HepG2 (cell line): ENCODE data around the gene FJX1. TPM values are rescaled to one million over a fixed set of nuclear protein-coding genes. Genes with fewer than 3 reads are reported as not detected.

ENCODE experiments used
- ATAC-seq: fragments of 200-7000 bp; cut with Tn5 transposase; 3 replicates; pipeline ENCODE4 v1.9.1; 2020; ENCODE audit warnings: mild to moderate bottlenecking, moderate library complexity
- BruUV-seq: library from RNA; stranded (reverse); fragments of 400-500 nt; replicated peaks from 2 replicates; lab custom pipeline; 2021; lab: Mats Ljungman, UMichigan
- CTCF ChIA-PET: fragments of 300-600 bp; formaldehyde crosslinking; extraction: SDS; loops from one replicate; lab custom pipeline; 2021; ENCODE audit warnings: low total read pairs, inconsistent platforms, low intra/inter-chr PET ratio; lab: Yijun Ruan, JAX
- POLR2A ChIA-PET: fragments of 350-600 bp; sonication (Branson Sonifier 250); formaldehyde crosslinking; loops from one replicate; lab custom pipeline; 2020; ENCODE audit warnings: antibody characterized with exemption, inconsistent platforms; lab: Yijun Ruan, JAX
- DNase-seq: peaks from one replicate; pipeline ENCODE4 v3.0.0-alpha.2; 2015; ENCODE audit warnings: low spot score
- FAIRE-seq: peaks from 3 replicates; lab custom pipeline; 2011; peaks lifted over from hg19 to GRCh38; lab: Jason Lieb, UNC
- H2AFZ ChIP-seq: one replicate; pipeline ENCODE4 v1.6.1; 2011; ENCODE audit warnings: low read length, inconsistent platforms
- H3K27ac ChIP-seq: fragments of 300-600 bp; 3 replicates; pipeline ENCODE4 v1.8.0; 2011; ENCODE audit warnings: mixed run types, mild to moderate bottlenecking, mixed read lengths, low read length, inconsistent platforms; ENCODE audit not compliant: insufficient read depth; ENCODE audit errors: extremely low read length
- H3K27me3 ChIP-seq, 2 experiments: fragments of 200-600 bp in 1 of 2; 2 replicates in 1 of 2; 3 replicates in 1 of 2; pipeline versions ENCODE4 v1.6.0 to v1.8.0; 2011; ENCODE audit warnings: low read length in 2 of 2, mild to moderate bottlenecking in 2 of 2, moderate library complexity in 2 of 2, inconsistent platforms in 1 of 2; ENCODE audit not compliant: insufficient read depth in 2 of 2, control insufficient read depth in 1 of 2
- H3K36me3 ChIP-seq, 2 experiments: fragments of 200-600 bp in 1 of 2; replicated peaks in 1 of 2; 2 replicates in 1 of 2; 3 replicates in 1 of 2; pipeline versions ENCODE4 v1.5.1 to v1.8.0; 2011; ENCODE audit warnings: low read length in 2 of 2, inconsistent platforms in 1 of 2; ENCODE audit not compliant: insufficient read depth in 2 of 2, control insufficient read depth in 1 of 2
- H3K4me1 ChIP-seq: 2 replicates; pipeline ENCODE4 v1.5.1; 2012; ENCODE audit warnings: low read length, inconsistent platforms; ENCODE audit not compliant: insufficient read depth
- H3K4me2 ChIP-seq: 2 replicates; pipeline ENCODE4 v1.6.0; 2011; ENCODE audit warnings: low read depth, low read length, inconsistent platforms
- H3K4me3 ChIP-seq, 3 experiments: fragments of 200-600 bp in 1 of 3; sonication (generic), shearing (Covaris generic) in 1 of 3; replicated peaks in 1 of 3; 2 replicates each; pipeline ENCODE4 v1.5.1; 2011 to 2016; ENCODE audit warnings: low read length in 3 of 3, inconsistent platforms in 2 of 3, low read depth in 2 of 3, mild to moderate bottlenecking in 2 of 3, control low read depth in 1 of 3, mixed read lengths in 1 of 3; ENCODE audit not compliant: insufficient read depth in 1 of 3
- H3K79me2 ChIP-seq: one replicate; pipeline ENCODE4 v1.6.1; 2011; ENCODE audit warnings: low read length, inconsistent platforms; ENCODE audit not compliant: insufficient read depth
- H3K9ac ChIP-seq: 2 replicates; pipeline ENCODE4 v1.6.0; 2011; ENCODE audit warnings: mild to moderate bottlenecking, low read depth, low read length, inconsistent platforms; ENCODE audit not compliant: insufficient read depth
- H3K9me3 ChIP-seq: 2 replicates; pipeline ENCODE4 v1.5.1; 2012; ENCODE audit warnings: mild to moderate bottlenecking, low read length
- H4K20me1 ChIP-seq: 2 replicates; pipeline ENCODE4 v1.6.0; 2011; ENCODE audit warnings: inconsistent platforms, mild to moderate bottlenecking, low read length, moderate library complexity; ENCODE audit not compliant: insufficient read depth
- CBFB ChIP-seq: sonication (generic); formaldehyde crosslinking; IDR thresholded peaks from 2 replicates; pipeline ENCODE4 v1.4.0; 2020; ENCODE audit warnings: missing genetic modification reagents
- DNMT1 ChIP-seq: sonication (generic); formaldehyde crosslinking; IDR thresholded peaks from 2 replicates; pipeline ENCODE4 v1.5.1; 2020; ENCODE audit warnings: mild to moderate bottlenecking, missing genetic modification reagents
- KMT2A ChIP-seq: sonication (generic); formaldehyde crosslinking; IDR thresholded peaks from 2 replicates; pipeline ENCODE4 v1.4.0; 2020; ENCODE audit warnings: missing genetic modification reagents
- MATR3 ChIP-seq: sonication (generic); formaldehyde crosslinking; IDR thresholded peaks from 2 replicates; pipeline ENCODE4 v1.4.0; 2020; ENCODE audit warnings: missing genetic modification reagents
- MTA3 ChIP-seq: sonication (generic); formaldehyde crosslinking; IDR thresholded peaks from 2 replicates; pipeline ENCODE4 v1.4.0; 2020; ENCODE audit warnings: missing genetic modification reagents
- MZF1 ChIP-seq: sonication (generic); formaldehyde crosslinking; IDR thresholded peaks from 2 replicates; pipeline ENCODE4 v1.8.1; 2023; ENCODE audit warnings: mild to moderate bottlenecking, missing genetic modification reagents, borderline replicate concordance
- RORA ChIP-seq: sonication (generic); formaldehyde crosslinking; IDR thresholded peaks from 2 replicates; pipeline ENCODE4 v1.5.0; 2020; ENCODE audit warnings: mild to moderate bottlenecking, missing genetic modification reagents, moderate library complexity
- TBX2 ChIP-seq: sonication (generic); formaldehyde crosslinking; IDR thresholded peaks from 2 replicates; pipeline ENCODE4 v1.5.0; 2020; ENCODE audit warnings: missing genetic modification reagents, mild to moderate bottlenecking, borderline replicate concordance
- U2AF1 ChIP-seq: fragments of 200-400 bp; formaldehyde crosslinking; optimal IDR thresholded peaks from 2 replicates; pipeline ENCODE3; 2017; ENCODE audit warnings: mild to moderate bottlenecking, low read depth, low read length
- ZBTB3 ChIP-seq: sonication (generic); formaldehyde crosslinking; IDR thresholded peaks from 2 replicates; pipeline ENCODE4 v1.4.0; 2020; ENCODE audit warnings: low read depth, mild to moderate bottlenecking, moderate library complexity, missing genetic modification reagents, borderline replicate concordance
- ZNF329 ChIP-seq: sonication (generic); formaldehyde crosslinking; IDR thresholded peaks from 2 replicates; pipeline ENCODE4 v1.9.0; 2021; ENCODE audit warnings: low read depth, mild to moderate bottlenecking, missing genetic modification reagents
- ZNF432 ChIP-seq: sonication (generic); formaldehyde crosslinking; IDR thresholded peaks from 2 replicates; pipeline ENCODE4 v1.5.0; 2020; ENCODE audit warnings: missing genetic modification reagents, mild to moderate bottlenecking, borderline replicate concordance
- ZNF619 ChIP-seq: sonication (generic); formaldehyde crosslinking; IDR thresholded peaks from 2 replicates; pipeline ENCODE4 v1.4.0; 2020; ENCODE audit warnings: mild to moderate bottlenecking, missing genetic modification reagents
- ZNF780A ChIP-seq: sonication (generic); formaldehyde crosslinking; IDR thresholded peaks from 2 replicates; pipeline ENCODE4 v1.8.0; 2022; ENCODE audit warnings: mild to moderate bottlenecking, missing genetic modification reagents, moderate library complexity
- WGBS: methylation state at CpG from one replicate; pipeline ENCODE4 v1.1.6; 2017; ENCODE audit warnings: low lambda C conversion rate; 5-methylcytosine and 5-hydroxymethylcytosine counted together
- in situ Hi-C: cut with HindIII; loops from 2 replicates; pipeline ENCODE4 v1.10.0; 2017; ENCODE audit warnings: low pct_unique_long_range_greater_than_20kb; ENCODE audit not compliant: extremely low pct_ligation_motif_present
- intact Hi-C: fragments of 100-400 bp; cut with micrococcal nuclease; formaldehyde crosslinking; loops from one replicate; pipeline ENCODE4 v1.10.0; 2022; ENCODE audit not compliant: unreplicated experiment
- polyA plus RNA-seq, 8 experiments: library from polyadenylated mRNA; depleted of rRNA in 3 of 8; stranded (reverse) in 7 of 8; unstranded in 1 of 8; fragments of >200 nt; fragmentation: Illumina TruSeq in 4 of 8; extraction: Trizol in 4 of 8; gene quantifications; 2 replicates each; pipeline versions ENCODE4 v1.2.1 to v1.2.3, GENCODE V29; 2011 to 2016; ENCODE audit warnings: low read depth in 4 of 8, missing spikeins in 1 of 8, mixed read lengths in 1 of 8; ENCODE audit not compliant: insufficient read depth in 1 of 8
- total RNA-seq, 5 experiments: library from RNA; depleted of rRNA; stranded (reverse); fragments of >200 nt; fragmentation: Illumina TruSeq; extraction: Trizol; gene quantifications; 2 replicates each; pipeline ENCODE4 v1.2.3, GENCODE V29; 2016; ENCODE audit warnings: low read depth in 1 of 5
- TF ChIP-seq, protein P1 (sequence below): sonication (generic); formaldehyde crosslinking; IDR thresholded peaks from 2 replicates; pipeline ENCODE4 v1.5.0; 2020; ENCODE audit warnings: mild to moderate bottlenecking, missing genetic modification reagents

FJX1 gene
- total and polyA plus RNA-seq, 2 of the 13 experiments (the other 11 are each of a cell fraction or from before 2014, with no cell fraction given) = 0.40 to 0.82 TPM

DNA sequence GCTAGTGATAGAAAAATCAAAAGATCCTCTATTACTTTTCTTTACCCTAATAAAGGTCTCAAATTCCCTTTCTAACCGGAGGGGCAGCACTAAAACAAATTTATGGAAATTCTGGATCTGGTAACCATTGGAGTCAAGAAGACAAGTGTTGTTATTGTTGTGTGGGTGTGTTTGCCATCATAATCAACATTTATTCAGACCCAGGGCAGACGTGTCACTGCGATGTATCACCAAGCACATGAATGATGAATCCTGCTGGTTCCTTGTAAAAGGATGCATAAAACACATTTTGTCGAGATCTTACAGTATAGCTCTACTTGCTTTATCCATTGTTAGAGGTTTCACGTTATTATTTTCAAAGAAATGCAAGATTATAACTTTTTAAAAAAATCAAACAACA, 12.1 kb upstream of the FJX1 start:
- no peak for DNase-seq
- no peaks in the 10 kb centered on the region for H3K9me3 ChIP-seq
- no peak overlapping the region for H3K4me3 ChIP-seq
- H3K27me3 ChIP-seq = peaks cover 2 to 41% of the 10 kb centered on the region in 2 experiments; a peak in 4 of 5 replicates
- no peak for ATAC-seq
- no peaks in the 10 kb centered on the region for H3K79me2 ChIP-seq
- in situ Hi-C loops = loop anchor here (25.0 kb wide), 1 partner anchor 881 kb away; no protein-coding TSS in a partner anchor
- TF ChIP-seq MZF1 = no peak
- no peak for TF ChIP-seq U2AF1
- TF ChIP-seq ZNF780A = no peak
- no peak for TF ChIP-seq DNMT1 (CRISPR knock-in tag)
- TF ChIP-seq KMT2A (CRISPR knock-in tag) = no peak
- no peak for TF ChIP-seq TBX2
- TF ChIP-seq, protein P1, sequence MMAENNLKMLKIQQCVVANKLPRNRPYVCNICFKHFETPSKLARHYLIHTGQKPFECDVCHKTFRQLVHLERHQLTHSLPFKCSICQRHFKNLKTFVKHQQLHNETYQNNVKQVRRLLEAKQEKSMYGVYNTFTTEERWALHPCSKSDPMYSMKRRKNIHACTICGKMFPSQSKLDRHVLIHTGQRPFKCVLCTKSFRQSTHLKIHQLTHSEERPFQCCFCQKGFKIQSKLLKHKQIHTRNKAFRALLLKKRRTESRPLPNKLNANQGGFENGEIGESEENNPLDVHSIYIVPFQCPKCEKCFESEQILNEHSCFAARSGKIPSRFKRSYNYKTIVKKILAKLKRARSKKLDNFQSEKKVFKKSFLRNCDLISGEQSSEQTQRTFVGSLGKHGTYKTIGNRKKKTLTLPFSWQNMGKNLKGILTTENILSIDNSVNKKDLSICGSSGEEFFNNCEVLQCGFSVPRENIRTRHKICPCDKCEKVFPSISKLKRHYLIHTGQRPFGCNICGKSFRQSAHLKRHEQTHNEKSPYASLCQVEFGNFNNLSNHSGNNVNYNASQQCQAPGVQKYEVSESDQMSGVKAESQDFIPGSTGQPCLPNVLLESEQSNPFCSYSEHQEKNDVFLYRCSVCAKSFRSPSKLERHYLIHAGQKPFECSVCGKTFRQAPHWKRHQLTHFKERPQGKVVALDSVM (CRISPR knock-in tag) = no peak
- no peak for TF ChIP-seq ZBTB3
- no peak for TF ChIP-seq ZNF432 (CRISPR knock-in tag)
- TF ChIP-seq MTA3 (CRISPR knock-in tag) = no peak
- TF ChIP-seq ZNF329 (CRISPR knock-in tag) = no peak
- no peak for TF ChIP-seq CBFB
- no peak for TF ChIP-seq ZNF619
- TF ChIP-seq MATR3 = no peak
- TF ChIP-seq RORA (CRISPR knock-in tag) = no peak
- WGBS = 9% methylated on average over 5 of the region's 5 CpGs
- ChIA-PET CTCF (no interaction called here), POLR2A (no interaction called here)
- no peak overlapping the region for H3K4me2 ChIP-seq
- no peak overlapping the region for H3K9ac ChIP-seq
- no TSS peak for BruUV-seq
- no peak overlapping the region for H2AFZ ChIP-seq
- no peak overlapping the region for H3K27ac ChIP-seq
- intact Hi-C loops = no loop called here
- H3K36me3 ChIP-seq = no peaks in the 10 kb centered on the region
- H4K20me1 ChIP-seq = no peaks in the 10 kb centered on the region
- H3K4me1 ChIP-seq = no peaks in the 10 kb centered on the region
- no peak for FAIRE-seq
